Motor neuron (in vitro differentiated cells): ENCODE data around the gene MAP3K10. TPM values are rescaled to one million over a fixed set of nuclear protein-coding genes. Genes with fewer than 3 reads are reported as not detected.

ENCODE experiments used
- ATAC-seq, 8 experiments: fragments of 200-7000 bp; cut with Tn5 transposase; replicated peaks in 6 of 8; 2 replicates each; pipeline ENCODE4 v1.8.0; 2021; ENCODE audit warnings: mild to moderate bottlenecking in 8 of 8, moderate library complexity in 8 of 8
- H3K27ac ChIP-seq, 2 donors: fragments of 250-450 bp; sonication (Bioruptor Pico); 2 replicates each; pipeline ENCODE4 v1.9.0; 2021; ENCODE audit warnings: antibody characterized with exemption in 2 of 2, mild to moderate bottlenecking in 2 of 2, moderate library complexity in 1 of 2
- H3K4me1 ChIP-seq, 2 donors: fragments of 250-450 bp; sonication (Bioruptor Pico); replicated peaks in 1 of 2; 2 replicates each; pipeline ENCODE4 v1.6.1; 2021; ENCODE audit warnings: antibody characterized with exemption in 2 of 2, mild to moderate bottlenecking in 2 of 2, moderate library complexity in 1 of 2
- H3K4me3 ChIP-seq, 5 donors: fragments of 250-450 bp; sonication (Bioruptor Pico); 2 replicates each; pipeline ENCODE4 v1.9.0; 2021; ENCODE audit warnings: antibody characterized with exemption in 5 of 5, mild to moderate bottlenecking in 5 of 5, moderate library complexity in 4 of 5
- WGBS, 10 experiments: fragments of 450-650 bp; shearing (Covaris generic); methylation state at CpG; one replicate each; pipeline ENCODE4 v1.0.0; 2022; 5-methylcytosine and 5-hydroxymethylcytosine counted together
- in situ Hi-C, 9 experiments: fragments of 400-800 bp; cut with MboI; loops; one replicate each; pipeline ENCODE4 v1.15.0; 2021; ENCODE audit warnings: low sequenced_read_pairs in 9 of 9, low pct_unique_long_range_greater_than_20kb in 2 of 9; ENCODE audit not compliant: unreplicated experiment in 9 of 9
- total RNA-seq, 8 experiments: library from RNA; unstranded; fragments of 300-600 nt; gene quantifications; 2 replicates each; pipeline versions ENCODE4 v1.2.3 to v1.2.4, GENCODE V29; 2022

The MAP3K10 gene
- total RNA-seq, 8 experiments from 2014 or later, result 4.4 to 22.2 (median 15.9) TPM

DNA sequence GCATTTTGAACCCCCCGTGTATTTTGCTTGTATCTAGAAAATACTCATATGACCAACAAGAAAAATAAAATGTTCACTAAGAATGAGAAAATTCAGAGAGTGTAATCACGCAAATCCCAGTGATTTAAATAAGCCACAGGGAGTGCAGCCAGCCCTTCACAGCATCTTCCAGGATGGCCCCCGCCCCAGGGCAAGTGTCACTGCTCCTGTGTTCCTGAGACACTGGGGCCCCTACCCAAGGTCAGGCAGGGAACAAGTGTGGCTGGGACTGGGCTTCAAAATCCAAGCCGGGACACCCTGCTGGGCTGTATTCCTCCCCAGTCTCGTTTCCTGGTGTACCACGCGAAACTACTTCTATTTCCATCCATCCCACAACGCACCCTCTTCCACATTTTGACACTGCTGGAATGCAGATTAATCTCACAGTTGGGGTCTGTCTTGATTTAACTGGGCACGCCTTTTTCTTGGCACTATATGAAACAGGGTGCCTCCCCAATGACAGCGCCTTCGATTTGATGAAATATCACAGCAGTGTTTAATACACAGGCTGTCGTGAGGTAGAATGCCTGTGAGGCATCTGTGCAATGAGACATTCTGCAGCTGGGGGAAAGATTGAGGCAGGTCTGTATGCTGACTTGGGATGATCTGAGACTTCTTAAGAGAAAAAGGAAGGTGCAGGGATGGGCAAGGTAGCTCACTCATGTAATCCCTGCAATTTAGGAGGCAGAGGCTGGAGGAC, 53.5 kb downstream of the MAP3K10 start:
- WGBS, 10 experiments, result 47 to 97% (median 72%) methylated on average over 2 to 9 of the region's 12 CpGs; no CpG with 5 or more reads in 3 of the 10 experiments
- in situ Hi-C loops, result no loop called here
- no peaks in the 10 kb centered on the region for H3K4me1 ChIP-seq
- H3K27ac ChIP-seq, result no peak overlapping the region
- H3K4me3 ChIP-seq, result no peak overlapping the region
- peak in 3 of 8 experiments; percentile 24 to 60 (median 50) for ATAC-seq

DNA sequence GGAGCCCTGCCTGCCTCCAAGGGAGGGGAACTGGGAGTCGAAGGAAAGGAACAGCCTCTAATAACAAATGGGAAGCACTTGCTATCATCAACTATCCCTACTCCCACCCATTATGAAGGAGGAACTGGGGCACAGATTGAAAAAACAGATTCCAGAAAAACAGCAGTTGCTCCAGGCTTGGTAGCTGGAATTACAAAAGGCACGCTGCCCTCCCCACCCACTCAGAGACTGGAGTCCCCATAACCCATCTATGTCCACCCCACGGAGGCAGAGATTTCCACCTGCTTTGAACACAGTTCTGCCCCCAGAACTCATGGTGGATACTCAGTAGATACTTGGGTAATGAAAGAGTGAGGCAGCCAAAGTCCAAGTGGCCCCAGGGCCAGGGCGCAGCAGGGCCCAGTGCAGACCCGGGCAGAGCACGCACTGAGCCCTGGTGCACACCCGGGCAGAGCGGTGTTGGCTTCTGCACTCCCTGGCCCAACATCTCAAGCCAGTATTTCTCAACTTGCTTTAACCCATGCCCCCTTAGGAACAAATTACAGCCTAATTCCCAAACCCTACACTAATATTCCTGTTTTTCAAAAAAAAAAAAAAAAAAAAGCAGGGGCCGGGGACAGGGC, 54.4 kb downstream of the MAP3K10 start:
- Histone ChIP-seq H3K4me3 (no peak overlapping the region), H3K4me1 (no peaks in the 10 kb centered on the region), H3K27ac (no peak overlapping the region)
- peak in 2 of 8 experiments; percentile 18 to 38 for ATAC-seq
- 67 to 100% (median 93%) methylated on average over 1 to 3 of the region's 9 CpGs; no CpG with 5 or more reads in 5 of the 10 experiments for WGBS, 10 experiments
- in situ Hi-C loops, result no loop called here

DNA sequence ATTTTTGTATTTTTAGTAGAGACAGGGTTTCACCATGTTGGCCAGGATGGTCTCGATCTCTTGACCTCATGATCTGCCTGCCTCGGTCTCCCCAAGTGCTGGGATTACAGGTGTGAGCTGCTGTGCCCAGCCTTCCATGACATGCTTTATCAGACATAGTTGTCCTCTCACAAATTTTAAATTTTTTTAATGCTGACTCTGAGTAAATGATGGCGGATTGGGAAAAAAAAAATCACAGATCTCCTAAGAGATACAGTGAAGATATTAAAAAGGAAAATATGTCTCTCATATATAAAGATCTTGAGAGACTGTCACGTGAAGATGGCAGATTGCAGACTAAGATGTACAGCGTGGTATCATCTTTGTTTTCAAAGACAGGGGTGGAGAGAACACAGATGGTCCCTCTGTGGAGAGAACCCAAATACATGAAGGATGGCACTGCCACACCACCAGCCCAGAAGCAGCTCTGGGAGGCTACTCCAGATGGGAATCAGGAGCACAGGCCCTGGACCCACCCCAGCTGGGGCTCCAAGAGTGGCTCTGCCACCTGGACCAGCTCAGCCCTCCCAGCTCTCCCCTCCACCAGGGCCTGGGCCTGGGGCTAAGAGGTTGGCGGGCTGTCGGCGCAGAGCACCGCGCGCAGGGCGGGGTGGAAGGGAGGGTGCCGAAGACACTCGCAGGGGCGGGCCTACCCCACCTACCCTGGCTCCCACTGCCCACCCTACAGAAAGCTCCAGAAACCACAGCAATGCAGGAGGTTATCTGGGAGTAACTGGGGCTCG, 55.3 kb downstream of the MAP3K10 start:
- WGBS, 10 experiments, result 80 to 100% (median 97%) methylated on average over 1 to 5 of the region's 16 CpGs
- no peak overlapping the region for H3K27ac ChIP-seq
- in situ Hi-C loops, result no loop called here
- no peak for ATAC-seq
- H3K4me3 ChIP-seq, result no peak overlapping the region
- no peaks in the 10 kb centered on the region for H3K4me1 ChIP-seq

DNA sequence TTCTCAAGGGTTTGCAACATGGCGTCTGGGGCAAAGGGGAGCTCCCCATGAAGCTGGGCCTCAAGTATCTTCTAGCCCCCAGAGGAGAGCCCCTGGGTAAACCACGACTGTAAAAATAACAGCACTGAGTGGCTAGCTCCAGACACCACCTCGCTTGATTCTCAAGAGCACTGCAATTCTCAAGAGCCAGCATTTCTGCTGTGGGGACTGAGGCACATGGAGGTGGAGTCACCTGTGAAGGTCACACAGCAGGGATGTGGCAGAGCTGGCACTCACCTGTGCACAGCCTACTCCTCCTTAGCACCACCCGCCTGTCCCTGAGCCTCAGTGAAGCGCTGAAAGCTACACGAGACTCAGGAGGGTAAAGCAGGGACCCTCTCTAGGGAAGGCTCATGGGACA, 56.0 kb downstream of the MAP3K10 start:
- in situ Hi-C loops, result no loop called here
- WGBS, 10 experiments, result 71 to 100% (median 83%) methylated on average over 1 to 3 of the region's 6 CpGs; no CpG with 5 or more reads in 5 of the 10 experiments
- Histone ChIP-seq H3K4me1 (no peaks in the 10 kb centered on the region), H3K4me3 (no peak overlapping the region), H3K27ac (no peak overlapping the region)
- no peak for ATAC-seq

DNA sequence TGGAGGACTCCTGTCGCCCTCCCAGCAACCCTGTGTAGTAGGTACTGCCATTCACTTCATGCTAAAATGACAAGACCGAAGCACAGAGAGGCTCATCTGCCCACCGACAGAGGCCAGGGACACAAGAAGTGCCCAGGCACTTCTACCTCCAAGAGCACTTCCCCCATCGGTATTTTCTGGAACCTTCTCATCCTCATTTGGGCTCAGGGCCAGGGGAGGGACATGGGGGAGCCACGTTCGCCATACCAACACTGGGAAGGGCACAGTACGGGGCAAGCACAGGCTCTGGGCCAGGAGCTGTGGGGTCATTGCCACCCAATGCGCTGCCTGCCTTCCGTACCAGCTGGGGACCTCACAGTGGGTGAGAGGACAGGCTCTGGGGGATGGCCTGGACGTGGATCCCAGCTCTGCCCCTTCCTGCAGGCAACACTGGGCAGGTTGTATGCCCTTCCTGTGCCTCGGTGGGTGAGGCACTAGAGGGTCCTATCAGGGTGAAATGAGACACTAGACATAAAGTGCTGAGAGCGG, 56.6 kb downstream of the MAP3K10 start:
- no peak overlapping the region for H3K27ac ChIP-seq
- in situ Hi-C loops, result no loop called here
- ATAC-seq, result no peak
- no peak overlapping the region for H3K4me3 ChIP-seq
- WGBS, 10 experiments, result 80 to 100% (median 86%) methylated on average over 1 to 3 of the region's 12 CpGs; no CpG with 5 or more reads in 5 of the 10 experiments
- no peaks in the 10 kb centered on the region for H3K4me1 ChIP-seq

DNA sequence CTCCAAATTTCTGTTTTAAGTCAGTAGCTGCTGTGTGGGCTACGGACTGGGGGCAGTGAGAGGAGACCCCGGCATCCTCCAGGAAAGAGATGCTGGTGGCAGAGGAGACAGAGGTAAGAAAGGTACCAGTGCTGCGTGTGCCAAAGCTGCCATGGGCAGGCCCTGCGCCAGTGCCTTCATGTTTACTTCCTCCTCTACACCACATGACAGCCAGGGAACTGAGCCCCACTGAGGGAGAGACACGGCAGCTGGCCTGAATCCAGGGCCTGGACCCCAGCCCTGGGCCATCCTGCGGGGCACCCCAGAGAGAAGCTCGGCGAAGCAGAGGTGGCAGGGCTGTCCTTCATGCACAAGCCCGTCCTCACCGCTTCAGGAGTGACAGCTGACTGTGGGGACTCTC, 58.0 kb downstream of the MAP3K10 start:
- WGBS, 10 experiments, result 87 to 100% (median 95%) methylated on average over 1 to 3 of the region's 10 CpGs; no CpG with 5 or more reads in 6 of the 10 experiments
- no peaks in the 10 kb centered on the region for H3K4me1 ChIP-seq
- in situ Hi-C loops, result no loop called here
- no peak for ATAC-seq
- no peak overlapping the region for H3K4me3 ChIP-seq
- no peak overlapping the region for H3K27ac ChIP-seq

DNA sequence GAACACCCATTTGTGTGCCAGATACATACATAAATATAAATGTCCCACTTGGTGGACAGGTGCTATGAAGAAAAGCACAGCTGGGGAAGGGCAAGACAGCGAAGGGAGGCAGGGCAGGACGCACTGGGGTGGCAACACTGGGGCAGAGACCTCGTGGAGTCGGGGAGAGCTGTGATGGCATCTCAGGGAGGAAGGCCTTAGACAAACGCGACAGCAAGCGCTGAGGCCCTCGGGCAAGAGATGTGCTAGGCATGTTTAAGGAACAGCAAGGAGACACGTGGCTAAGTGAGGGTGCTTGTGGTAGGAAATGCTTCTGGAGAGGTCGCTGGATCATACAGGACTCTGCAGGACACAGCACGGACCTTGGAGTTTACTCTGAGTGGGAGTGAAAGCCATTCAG, 58.6 kb downstream of the MAP3K10 start:
- Histone ChIP-seq H3K4me1 (no peaks in the 10 kb centered on the region), H3K4me3 (no peak overlapping the region), H3K27ac (no peak overlapping the region)
- no peak for ATAC-seq
- in situ Hi-C loops, result no loop called here
- 64 to 97% (median 93%) methylated on average over 2 to 8 of the region's 11 CpGs; no CpG with 5 or more reads in 3 of the 10 experiments for WGBS, 10 experiments

DNA sequence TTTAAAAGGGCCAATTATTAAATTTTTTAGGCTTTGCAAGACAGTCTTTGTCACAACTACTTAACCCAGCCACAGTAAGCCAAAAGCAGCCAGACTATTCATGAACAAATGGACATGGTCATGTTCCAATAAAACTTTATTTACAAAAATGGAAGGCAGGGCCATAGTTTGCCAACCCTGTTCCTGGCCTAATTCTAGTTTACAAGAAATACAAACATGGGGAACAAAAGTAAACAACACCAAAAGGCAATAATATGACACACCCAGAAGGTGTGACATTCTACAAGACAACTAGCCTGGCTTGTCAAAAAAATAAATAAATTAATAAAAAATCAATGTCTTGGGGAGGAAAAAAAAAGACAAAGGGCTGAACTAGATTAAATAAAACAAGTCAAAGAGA, 60.0 kb downstream of the MAP3K10 start:
- no peak overlapping the region for H3K4me3 ChIP-seq
- in situ Hi-C loops, result no loop called here
- no peak for ATAC-seq
- H3K4me1 ChIP-seq, result no peaks in the 10 kb centered on the region
- H3K27ac ChIP-seq, result no peak overlapping the region

DNA sequence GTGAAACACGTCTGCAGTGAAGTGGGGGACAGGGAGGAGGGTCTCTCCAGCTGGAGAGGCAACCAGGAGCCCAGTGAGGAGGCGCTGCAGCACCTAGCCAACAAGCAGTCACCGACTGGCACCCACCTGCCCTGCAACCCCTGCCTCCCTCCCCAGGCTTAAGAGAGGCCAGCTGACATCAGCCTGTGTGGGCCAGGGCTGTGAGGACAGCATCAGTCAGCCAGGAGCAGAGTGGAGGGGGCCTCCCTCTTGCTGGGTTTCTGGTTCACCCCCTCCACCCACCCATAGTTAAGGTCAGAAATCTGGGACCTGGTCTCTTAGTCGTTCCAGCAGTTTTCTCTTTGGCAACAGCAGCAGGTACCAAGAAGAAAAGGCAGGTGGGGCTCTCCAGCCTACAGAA, 60.8 kb downstream of the MAP3K10 start:
- H3K4me3 ChIP-seq, result no peak overlapping the region
- no peaks in the 10 kb centered on the region for H3K4me1 ChIP-seq
- in situ Hi-C loops, result no loop called here
- H3K27ac ChIP-seq, result no peak overlapping the region
- 20 to 100% (median 60%) methylated on average over 1 to 2 of the region's 4 CpGs; no CpG with 5 or more reads in 5 of the 10 experiments for WGBS, 10 experiments
- ATAC-seq, result no peak

DNA sequence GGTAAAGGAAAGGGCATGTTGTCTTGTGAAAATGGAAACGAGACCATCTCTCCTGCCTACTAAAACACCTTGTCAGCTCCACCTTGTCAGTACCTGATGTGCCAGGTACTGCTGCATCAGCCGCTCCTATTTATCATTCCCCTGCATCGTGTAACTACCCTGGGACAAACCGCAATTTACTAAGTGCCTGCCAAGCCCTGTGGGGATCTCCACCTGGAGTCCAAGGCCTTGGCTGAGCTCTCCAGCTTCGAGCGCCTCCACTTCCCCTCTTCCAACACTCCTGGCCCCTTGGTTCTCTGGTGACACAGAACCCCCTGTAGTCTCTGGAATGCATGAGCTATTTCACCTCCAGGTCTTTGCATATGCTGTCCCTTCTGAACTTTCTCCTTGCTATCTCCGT, 61.2 kb downstream of the MAP3K10 start:
- in situ Hi-C loops, result no loop called here
- Histone ChIP-seq H3K27ac (no peak overlapping the region), H3K4me1 (no peaks in the 10 kb centered on the region), H3K4me3 (no peak overlapping the region)
- WGBS, 10 experiments, result 50 to 93% (median 86%) methylated on average over 2 to 5 of the region's 7 CpGs; no CpG with 5 or more reads in 2 of the 10 experiments
- ATAC-seq, result no peak

DNA sequence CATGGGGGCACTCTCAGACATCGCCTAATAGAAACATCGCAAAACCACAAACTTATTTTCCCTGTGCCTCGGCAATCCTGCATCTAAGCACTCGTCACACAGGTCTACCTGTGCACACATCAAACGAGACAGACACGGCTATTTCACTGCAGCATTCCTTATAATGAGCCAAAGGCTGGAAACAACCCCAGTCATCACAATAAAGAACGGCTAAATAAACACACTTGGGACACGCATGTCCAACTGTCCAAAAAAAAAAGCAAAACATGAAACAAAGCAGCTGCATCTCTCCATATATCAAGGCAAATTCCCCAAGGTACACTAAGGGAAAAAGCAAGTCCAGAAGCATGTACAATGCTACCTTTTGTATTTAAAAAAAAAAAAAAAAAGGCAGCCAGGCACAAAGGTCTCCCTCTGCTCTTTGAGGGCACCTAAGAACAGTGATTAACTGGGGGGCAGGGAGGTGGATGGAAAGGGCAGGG, 62.4 kb downstream of the MAP3K10 start:
- WGBS, 10 experiments, result 71 to 100% (median 87%) methylated on average over 1 to 7 of the region's 8 CpGs
- in situ Hi-C loops, result no loop called here
- Histone ChIP-seq H3K4me3 (no peak overlapping the region), H3K27ac (no peak overlapping the region), H3K4me1 (no peaks in the 10 kb centered on the region)
- peak in 1 of 8 experiments; percentile 50 for ATAC-seq

DNA sequence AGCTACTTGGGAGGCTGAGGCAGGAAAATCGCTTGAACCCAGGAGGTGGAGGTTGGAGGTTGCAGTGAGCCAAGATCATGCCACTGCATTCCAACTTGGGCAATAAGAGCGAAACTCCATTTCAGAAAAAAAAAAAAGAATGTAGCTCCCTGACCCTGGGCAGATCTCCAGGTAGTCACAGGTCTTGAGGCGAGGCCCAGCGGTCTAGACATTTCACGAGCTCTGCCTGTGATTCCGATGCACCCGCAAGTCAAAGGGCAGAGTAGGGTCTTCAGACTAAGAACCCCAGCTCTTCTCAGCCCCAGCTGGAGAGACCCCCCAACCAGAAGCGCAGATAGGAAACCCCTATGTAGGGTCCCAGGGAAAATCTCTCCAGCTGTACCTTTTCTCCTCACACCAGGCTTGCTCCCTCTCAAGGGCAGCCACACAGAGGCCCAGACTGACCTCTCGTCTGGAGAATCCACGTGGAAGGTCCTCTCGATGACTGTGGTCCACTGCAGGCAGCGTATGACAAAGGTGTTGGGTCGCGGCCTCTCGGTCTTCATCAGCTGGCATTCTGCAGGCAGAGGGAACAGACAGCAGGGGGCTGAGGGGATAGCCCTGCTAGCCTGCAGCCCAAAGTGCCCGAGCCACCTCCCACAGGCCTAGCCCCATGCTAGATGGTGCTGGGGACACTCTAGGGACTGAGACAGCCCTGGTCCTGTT, 63.6 kb downstream of the MAP3K10 start:
- in situ Hi-C loops, result no loop called here

More for the DNA sequence above, 63.6 kb downstream of the MAP3K10 start:
- Histone ChIP-seq H3K4me1 (no peaks in the 10 kb centered on the region), H3K4me3 (no peak overlapping the region), H3K27ac (no peak overlapping the region)
- 88 to 100% (median 95%) methylated on average over 1 to 7 of the region's 16 CpGs; no CpG with 5 or more reads in 2 of the 10 experiments for WGBS, 10 experiments
- ATAC-seq, result no peak
